GM23248 (cell line): ENCODE measurements around the gene HS6ST1. TPM values are rescaled to one million over a fixed set of nuclear protein-coding genes. Genes with fewer than 3 reads are reported as not detected.
A peak's percentile ranks its signal among the peaks of the same experiment; 100 is the strongest.

ENCODE experiments used
- DNase-seq: peaks from one replicate; pipeline ENCODE4 v3.0.0-alpha.2; 2015
- H2AFZ ChIP-seq: fragments of 200-600 bp; sonication (generic); 2 replicates; pipeline ENCODE4 v1.6.1; 2016; ENCODE audit warnings: antibody characterized with exemption
- H3F3A ChIP-seq: fragments of 200-600 bp; sonication (generic); 2 replicates; pipeline ENCODE4 v1.6.1; 2016; ENCODE audit warnings: mild to moderate bottlenecking, antibody characterized with exemption, mixed run types; ENCODE audit not compliant: insufficient read depth
- H3K27ac ChIP-seq: fragments of 200-600 bp; sonication (generic); 2 replicates; pipeline ENCODE4 v1.5.1; 2016; ENCODE audit warnings: mild to moderate bottlenecking
- H3K27me3 ChIP-seq: fragments of 200-600 bp; sonication (generic); replicated peaks from 2 replicates; pipeline ENCODE4 v1.6.1; 2016; ENCODE audit warnings: mild to moderate bottlenecking; ENCODE audit not compliant: insufficient read depth
- H3K36me3 ChIP-seq: fragments of 200-600 bp; sonication (generic); 2 replicates; pipeline ENCODE4 v1.6.1; 2016; ENCODE audit warnings: low read depth, mild to moderate bottlenecking
- H3K4me1 ChIP-seq: fragments of 200-600 bp; sonication (generic); 2 replicates; pipeline ENCODE4 v1.6.1; 2016; ENCODE audit warnings: mild to moderate bottlenecking; ENCODE audit not compliant: insufficient read depth
- H3K4me2 ChIP-seq: fragments of 200-600 bp; sonication (generic); one replicate; pipeline ENCODE4 v1.6.1; 2016; ENCODE audit warnings: mild to moderate bottlenecking; ENCODE audit not compliant: unreplicated experiment
- H3K4me3 ChIP-seq: fragments of 200-600 bp; sonication (generic); 2 replicates; pipeline ENCODE4 v1.5.1; 2016; ENCODE audit warnings: mild to moderate bottlenecking
- H3K79me2 ChIP-seq: fragments of 200-600 bp; sonication (generic); 2 replicates; pipeline ENCODE4 v1.6.1; 2016; ENCODE audit warnings: mild to moderate bottlenecking; ENCODE audit not compliant: insufficient read depth
- H3K9ac ChIP-seq: fragments of 200-600 bp; sonication (generic); 2 replicates; pipeline ENCODE4 v1.6.1; 2016; ENCODE audit warnings: mild to moderate bottlenecking
- H3K9me2 ChIP-seq: fragments of 200-600 bp; sonication (generic); 2 replicates; pipeline ENCODE4 v1.6.1; 2016; ENCODE audit warnings: mixed run types, mild to moderate bottlenecking, moderate library complexity; ENCODE audit not compliant: insufficient read depth
- H3K9me3 ChIP-seq: fragments of 200-600 bp; sonication (generic); one replicate; pipeline ENCODE4 v1.6.1; 2017; ENCODE audit warnings: low read depth
- H4K20me1 ChIP-seq: fragments of 200-600 bp; sonication (generic); 2 replicates; pipeline ENCODE4 v1.6.0; 2016; ENCODE audit not compliant: insufficient read depth
- EZH2 ChIP-seq: fragments of 200-600 bp; sonication (generic); IDR thresholded peaks from 2 replicates; pipeline ENCODE4 v1.6.1; 2018; ENCODE audit warnings: antibody characterized with exemption, mild to moderate bottlenecking; ENCODE audit not compliant: insufficient read depth, poor library complexity, severe bottlenecking
- EZH2phosphoT487 ChIP-seq: fragments of 200-600 bp; sonication (generic); IDR thresholded peaks from 2 replicates; pipeline ENCODE4 v1.6.1; 2018; ENCODE audit warnings: antibody characterized with exemption, moderate library complexity, mild to moderate bottlenecking, low read depth; ENCODE audit not compliant: insufficient read depth
- WGBS, 2 experiments: methylation state at CpG; one replicate each; pipeline ENCODE4 v1.1.6; 2015 to 2017; ENCODE audit warnings: low lambda C conversion rate in 2 of 2, low coverage in 1 of 2; ENCODE audit errors: missing lambda C conversion rate in 2 of 2; 5-methylcytosine and 5-hydroxymethylcytosine counted together
- in situ Hi-C: fragments of 300-500 bp; cut with MboI; formaldehyde crosslinking; loops from 2 replicates; pipeline ENCODE4 v1.15.0; 2020
- polyA plus RNA-seq: library from polyadenylated mRNA; unstranded; fragments of >200 nt; fragmentation: Nextera tagmentation; extraction: Ambion mirVana; gene quantifications from 2 replicates; pipeline ENCODE4 v1.2.1, GENCODE V29; 2016
- total RNA-seq: library from RNA; depleted of rRNA; stranded (reverse); fragments of >200 nt; shearing (Covaris generic); gene quantifications from 2 replicates; pipeline ENCODE4 v1.2.3, GENCODE V29; 2014

The HS6ST1 gene
- total and polyA plus RNA-seq, 2 experiments from 2014 or later = 3.3 to 27.3 TPM

DNA sequence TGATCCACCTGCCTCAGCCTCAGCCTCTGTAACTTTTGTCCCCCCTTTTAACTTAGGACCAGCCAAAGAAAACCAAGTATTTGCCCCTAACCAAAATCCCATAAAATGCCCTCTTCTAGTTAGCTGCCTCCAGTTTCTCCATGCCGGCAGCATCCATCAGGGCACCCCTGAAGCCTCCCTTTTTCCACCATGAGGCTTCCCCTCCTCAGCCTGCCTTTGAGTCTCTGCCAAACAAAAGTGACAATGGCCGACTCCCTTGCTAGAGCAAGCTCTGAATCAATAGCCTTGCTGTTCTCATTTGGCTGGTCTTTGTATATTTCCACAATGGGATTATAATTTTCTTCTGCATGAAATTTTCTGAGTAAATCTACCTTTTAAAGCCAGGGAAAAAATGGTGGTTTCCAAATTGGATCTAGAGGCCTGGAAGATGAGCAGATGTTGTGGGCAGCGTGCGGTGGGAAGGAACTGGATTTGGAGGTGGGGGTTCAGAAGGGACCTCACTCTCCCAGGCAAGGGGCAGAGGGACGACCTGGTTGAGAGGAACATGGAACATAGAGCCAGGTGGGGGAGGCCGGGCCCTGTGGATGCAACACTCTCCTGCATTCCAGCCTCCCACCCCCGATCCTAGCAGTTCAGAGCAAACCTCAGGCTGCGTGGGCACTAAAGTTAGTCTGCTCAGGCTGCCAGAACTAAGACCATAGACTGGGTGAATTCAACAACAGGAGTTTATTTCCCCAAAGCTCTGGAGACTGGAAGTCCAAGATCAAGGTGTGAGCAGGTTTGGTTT, 80.6 kb downstream of the HS6ST1 start:
- no peaks in the 10 kb centered on the region for H4K20me1 ChIP-seq
- no peaks in the 10 kb centered on the region for H3K9me2 ChIP-seq
- H3K79me2 ChIP-seq = no peaks in the 10 kb centered on the region
- no peaks in the 10 kb centered on the region for H3K9me3 ChIP-seq
- no peak for TF ChIP-seq EZH2phosphoT487
- TF ChIP-seq EZH2 = no peak
- H3K4me3 ChIP-seq = no peak overlapping the region
- in situ Hi-C loops = no loop called here
- no peak overlapping the region for H3K9ac ChIP-seq
- peaks cover 17% of the 10 kb centered on the region; the same call in 1 of the 2 replicates for H3K27me3 ChIP-seq
- peaks cover 17% of the 10 kb centered on the region for H3F3A ChIP-seq
- H2AFZ ChIP-seq = no peak overlapping the region
- peaks cover 17% of the 10 kb centered on the region for H3K4me1 ChIP-seq
- no peak for DNase-seq
- WGBS, 2 experiments = 75 to 83% methylated on average over 7 to 8 of the region's 8 CpGs
- H3K4me2 ChIP-seq = no peak overlapping the region
- no peak overlapping the region for H3K27ac ChIP-seq
- H3K36me3 ChIP-seq = no peaks in the 10 kb centered on the region

DNA sequence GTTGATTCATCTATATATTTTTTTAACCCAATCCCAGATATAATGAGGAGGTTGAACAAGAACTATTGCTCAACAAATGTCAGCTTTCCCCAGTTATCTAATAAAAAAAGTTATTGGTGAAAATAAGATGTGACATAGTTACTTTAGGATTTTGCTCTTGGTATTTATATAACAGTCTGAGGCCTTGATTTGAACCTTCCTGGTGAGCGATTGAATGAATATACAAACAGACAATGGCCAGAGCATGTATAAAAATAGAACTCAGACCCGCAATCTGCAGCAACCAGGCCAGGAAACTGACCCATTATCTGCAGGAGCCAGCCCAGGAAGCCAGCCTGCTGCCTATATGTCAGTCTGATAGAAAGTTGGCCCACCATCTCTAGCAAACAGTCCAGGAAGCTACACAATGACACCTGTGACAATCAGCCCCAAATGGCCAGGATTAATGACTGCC, 81.6 kb downstream of the HS6ST1 start:
- H3K4me3 ChIP-seq = no peak overlapping the region
- peaks cover 17% of the 10 kb centered on the region; the same call in 1 of the 2 replicates for H3K27me3 ChIP-seq
- 65 to 76% methylated on average over 2 of the region's 2 CpGs for WGBS, 2 experiments
- no peak overlapping the region for H3K9ac ChIP-seq
- H3K4me1 ChIP-seq = peaks cover 17% of the 10 kb centered on the region
- H3K27ac ChIP-seq = peak overlapping the region; percentile 42; the same call in 1 of the 2 replicates
- no peaks in the 10 kb centered on the region for H3K9me3 ChIP-seq
- H3K4me2 ChIP-seq = peak overlapping the region; percentile 41
- no peaks in the 10 kb centered on the region for H3K79me2 ChIP-seq
- no peaks in the 10 kb centered on the region for H3K36me3 ChIP-seq
- H4K20me1 ChIP-seq = no peaks in the 10 kb centered on the region
- H3K9me2 ChIP-seq = no peaks in the 10 kb centered on the region
- in situ Hi-C loops = no loop called here
- TF ChIP-seq EZH2 (no peak), EZH2phosphoT487 (no peak)
- peaks cover 17% of the 10 kb centered on the region for H3F3A ChIP-seq
- H2AFZ ChIP-seq = no peak overlapping the region
- peak; percentile 57 for DNase-seq

DNA sequence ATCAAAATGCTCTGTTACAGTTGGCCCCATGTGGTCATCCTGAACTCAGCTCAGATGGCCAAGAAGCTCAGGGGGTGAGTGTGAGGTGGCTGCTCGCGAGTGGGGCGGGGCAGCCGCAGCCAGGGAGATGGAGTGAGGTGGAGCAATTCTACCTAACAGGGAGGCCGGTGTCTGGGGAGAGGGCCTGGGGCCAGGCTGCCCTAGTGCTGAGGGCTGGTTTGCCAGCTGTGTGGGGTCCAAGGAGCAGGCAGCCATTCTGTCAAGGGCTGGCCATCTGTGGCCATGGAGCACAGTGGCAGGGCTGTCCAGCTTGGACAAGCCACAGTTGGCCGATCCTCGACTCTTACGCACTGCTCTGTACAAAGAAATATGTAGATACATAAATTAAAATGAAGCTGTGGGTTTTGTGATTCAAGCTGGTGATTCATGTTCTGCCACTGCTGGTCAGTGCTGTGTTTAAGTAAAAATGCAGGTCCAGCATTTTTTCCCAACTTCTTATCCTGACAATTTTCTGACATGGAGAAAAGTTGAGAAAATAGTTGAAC, 82.1 kb downstream of the HS6ST1 start:
- H3K4me1 ChIP-seq = peaks cover 17% of the 10 kb centered on the region
- H3K9ac ChIP-seq = no peak overlapping the region
- peak overlapping the region; percentile 42 for H3K27ac ChIP-seq
- H3F3A ChIP-seq = peaks cover 17% of the 10 kb centered on the region
- TF ChIP-seq EZH2 (no peak), EZH2phosphoT487 (no peak)
- H3K4me2 ChIP-seq = peak overlapping the region; percentile 39
- WGBS, 2 experiments = 63 to 68% methylated on average over 8 of the region's 8 CpGs
- H4K20me1 ChIP-seq = no peaks in the 10 kb centered on the region
- H3K9me2 ChIP-seq = no peaks in the 10 kb centered on the region
- peaks cover 12% of the 10 kb centered on the region; the same call in 1 of the 2 replicates for H3K27me3 ChIP-seq
- H3K4me3 ChIP-seq = no peak overlapping the region
- DNase-seq = peak; percentile 89
- no peaks in the 10 kb centered on the region for H3K36me3 ChIP-seq
- no peaks in the 10 kb centered on the region for H3K9me3 ChIP-seq
- no peak overlapping the region for H2AFZ ChIP-seq
- in situ Hi-C loops = no loop called here
- no peaks in the 10 kb centered on the region for H3K79me2 ChIP-seq

DNA sequence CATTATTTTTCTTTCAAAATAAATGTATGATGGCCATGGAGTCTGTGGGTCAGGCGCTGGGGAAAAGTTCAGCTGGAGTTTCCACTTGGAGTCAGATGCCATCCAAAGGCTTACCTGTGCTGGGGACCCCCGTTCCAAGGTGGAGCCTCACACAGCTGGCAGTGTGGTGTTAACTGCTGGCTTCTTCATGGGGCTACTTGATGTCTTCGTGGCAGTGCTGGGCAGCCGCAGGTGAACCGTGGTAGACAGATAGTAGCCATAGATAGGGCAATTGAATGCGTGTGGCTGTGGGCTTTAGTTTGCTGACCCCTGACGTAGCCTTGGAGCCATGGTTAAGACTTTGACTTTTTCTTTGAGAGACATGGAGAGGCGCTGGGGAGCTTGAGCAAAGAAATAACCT, 83.1 kb downstream of the HS6ST1 start:
- Histone ChIP-seq H3K36me3 (no peaks in the 10 kb centered on the region), H3K79me2 (no peaks in the 10 kb centered on the region), H2AFZ (no peak overlapping the region), H3F3A (peaks cover 17% of the 10 kb centered on the region), H3K9me3 (no peaks in the 10 kb centered on the region), H3K9ac (no peak overlapping the region), H3K27me3 (0 out of 2 replicates have a peak, but pooled peaks cover 3% of the 10 kb centered on the region), H3K27ac (no peak overlapping the region), H3K4me2 (no peak overlapping the region), H4K20me1 (no peaks in the 10 kb centered on the region), H3K4me3 (no peak overlapping the region), H3K9me2 (no peaks in the 10 kb centered on the region), H3K4me1 (peaks cover 17% of the 10 kb centered on the region)
- WGBS, 2 experiments = 91% methylated on average over 8 of the region's 8 CpGs
- TF ChIP-seq EZH2phosphoT487 (no peak), EZH2 (no peak)
- in situ Hi-C loops = no loop called here
- DNase-seq = no peak
